Measurements from ENCODE around the gene TNIK. TPM values are rescaled to one million over a fixed set of nuclear protein-coding genes. Genes with fewer than 3 reads are reported as not detected.

Gene TNIK
- total and polyA plus RNA-seq, 2 of the 13 experiments (the other 11 are each of a cell fraction or from before 2014, with no cell fraction given): 0.15 to 0.22 TPM

- CTCF ChIA-PET (ENCODE audit: low intra/inter-chr PET ratio, low total read pairs): no interaction called here
- FAIRE-seq: no peak
These were observed 18.8 kb downstream of the TNIK start for GRCh38 chr3:171441381-171441780.

More at GRCh38 chr3:171441381-171441780, 18.8 kb downstream of the TNIK start:
- TF ChIP-seq ELF4 (CRISPR knock-in tag; IDR thresholded peaks at IDR 0.05; ENCODE audit: borderline replicate concordance) (no peak), ZNF234 (CRISPR knock-in tag; conservative IDR thresholded peaks at IDR 0.05) (no peak), ZNF768 (CRISPR knock-in tag; IDR thresholded peaks at IDR 0.05) (no peak), PBX2 (CRISPR knock-in tag; IDR thresholded peaks at IDR 0.05) (no peak), SRF (IDR thresholded peaks at IDR 0.05; ENCODE audit: low read depth, low read length) (no peak), MEIS1 (CRISPR knock-in tag; IDR thresholded peaks at IDR 0.05; ENCODE audit: borderline replicate concordance) (no peak), NR2F1 (CRISPR knock-in tag; IDR thresholded peaks at IDR 0.05) (no peak), ZNF652 (CRISPR knock-in tag; IDR thresholded peaks at IDR 0.05; ENCODE audit: borderline replicate concordance, low read depth) (no peak), MAX (IDR thresholded peaks at IDR 0.05) (no peak), ZNF710 (CRISPR knock-in tag; IDR thresholded peaks at IDR 0.05; ENCODE audit: borderline replicate concordance) (no peak), GLI4 (CRISPR knock-in tag; IDR thresholded peaks at IDR 0.05; ENCODE audit: borderline replicate concordance) (no peak), POLR2AphosphoS2 (IDR thresholded peaks at IDR 0.05; ENCODE audit: low read depth, low read length) (no peak), XBP1 (CRISPR knock-in tag; IDR thresholded peaks at IDR 0.05) (no peak), RNF219 (CRISPR knock-in tag; IDR thresholded peaks at IDR 0.05) (no peak), NFKB2 (CRISPR knock-in tag; IDR thresholded peaks at IDR 0.05; ENCODE audit: borderline replicate concordance) (no peak)
- intact Hi-C loops (cut with micrococcal nuclease; ENCODE audit: unreplicated experiment): no loop called here
- Histone ChIP-seq H3K9me3 (ENCODE audit: low read length) (no peaks in the 10 kb centered on the region), H3K4me2 (ENCODE audit: low read depth, low read length) (no peak overlapping the region), H3K27ac (ENCODE audit: extremely low read length, insufficient read depth, low read length) (no peak overlapping the region), H3K79me2 (ENCODE audit: insufficient read depth, low read length) (no peaks in the 10 kb centered on the region), H3K27me3 (ENCODE audit: control insufficient read depth in 1 of 2, insufficient read depth in 2 of 2, low read length in 2 of 2) (0 out of 5 replicates have a peak, but pooled peaks cover 1 to 4% of the 10 kb centered on the region in 2 experiments), H3K9ac (ENCODE audit: insufficient read depth, low read depth, low read length) (no peak overlapping the region), H3K4me3 (replicated peaks in 1 of 3; ENCODE audit: insufficient read depth in 1 of 3, low read depth in 2 of 3, low read length in 3 of 3) (no peak overlapping the region), H3K4me1 (ENCODE audit: insufficient read depth, low read length) (no peaks in the 10 kb centered on the region), H3K36me3 (replicated peaks in 1 of 2; ENCODE audit: control insufficient read depth in 1 of 2, insufficient read depth in 2 of 2, low read length in 2 of 2) (no peaks in the 10 kb centered on the region), H2AFZ (ENCODE audit: low read length) (no peak overlapping the region), H4K20me1 (ENCODE audit: insufficient read depth, low read length) (no peaks in the 10 kb centered on the region)
- DNase-seq (ENCODE audit: low spot score) (no peak), ATAC-seq (no peak)
- no TSS peak for BruUV-seq (replicated peaks)
- POLR2A ChIA-PET: no interaction called here
- in situ Hi-C loops (cut with HindIII; ENCODE audit: extremely low pct_ligation_motif_present, low pct_unique_long_range_greater_than_20kb): no loop called here
- 64% methylated on average over 3 of the region's 3 CpGs for WGBS (ENCODE audit: low lambda C conversion rate)

Measured in HepG2 (cell line).